ENCODE data around the gene VCAN.

The VCAN gene

DNA sequence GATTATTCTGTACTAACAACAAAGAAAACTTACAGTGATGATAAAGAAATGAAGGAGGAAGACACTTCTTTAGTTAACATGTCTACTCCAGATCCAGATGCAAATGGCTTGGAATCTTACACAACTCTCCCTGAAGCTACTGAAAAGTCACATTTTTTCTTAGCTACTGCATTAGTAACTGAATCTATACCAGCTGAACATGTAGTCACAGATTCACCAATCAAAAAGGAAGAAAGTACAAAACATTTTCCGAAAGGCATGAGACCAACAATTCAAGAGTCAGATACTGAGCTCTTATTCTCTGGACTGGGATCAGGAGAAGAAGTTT is 67.9 kb downstream of the VCAN start:
- DNase-seq, result no peak

GRCh38 chr5:83540105-83540504 is 68.6 kb downstream of the VCAN start:
- no peak for DNase-seq

- no peak for DNase-seq
Measured at GRCh38 chr5:83540783-83541182, 69.2 kb downstream of the VCAN start.

DNA sequence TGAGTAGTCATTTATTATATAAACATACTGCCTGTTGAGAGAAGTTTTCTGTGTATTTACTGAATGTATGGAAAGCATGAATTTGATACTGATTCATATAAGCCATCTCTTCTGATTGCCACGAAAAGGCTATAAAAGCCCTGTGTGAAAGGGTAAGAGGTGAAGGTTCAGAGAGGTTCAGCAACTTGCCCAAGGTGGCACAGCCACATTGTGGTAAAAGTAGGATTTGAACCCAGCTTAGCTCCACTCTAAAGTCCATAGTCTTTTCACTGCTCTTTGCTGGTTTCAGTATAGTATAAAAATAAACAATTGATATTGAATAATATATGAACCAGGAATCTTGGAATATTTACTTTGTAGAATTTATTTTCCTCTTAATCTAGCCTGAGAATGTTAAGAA is 71.3 kb downstream of the VCAN start:
- no peak for DNase-seq

- DNase-seq, result no peak
Measured at GRCh38 chr5:83543898-83544297, 72.4 kb downstream of the VCAN start.

DNA sequence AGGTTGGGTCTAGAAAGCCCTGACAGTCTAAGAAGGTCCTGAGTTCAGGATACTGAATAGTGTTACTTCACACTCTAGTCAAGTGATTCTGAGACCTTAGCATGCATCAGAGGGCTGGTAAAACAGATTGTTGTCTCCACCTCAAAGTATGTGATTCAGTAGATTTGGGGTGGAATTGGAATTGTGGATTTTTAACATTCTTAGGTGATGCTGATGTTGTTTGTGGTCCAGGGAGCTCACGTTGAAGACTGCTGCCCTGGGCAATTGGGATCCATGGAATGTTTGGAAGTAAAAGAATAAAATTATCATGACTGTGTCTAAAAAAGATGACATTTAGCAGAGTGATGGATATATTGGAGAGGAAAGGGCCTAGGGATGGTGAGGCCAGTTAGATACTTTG is 75.6 kb downstream of the VCAN start:
- peak; percentile 67 for DNase-seq

DNA sequence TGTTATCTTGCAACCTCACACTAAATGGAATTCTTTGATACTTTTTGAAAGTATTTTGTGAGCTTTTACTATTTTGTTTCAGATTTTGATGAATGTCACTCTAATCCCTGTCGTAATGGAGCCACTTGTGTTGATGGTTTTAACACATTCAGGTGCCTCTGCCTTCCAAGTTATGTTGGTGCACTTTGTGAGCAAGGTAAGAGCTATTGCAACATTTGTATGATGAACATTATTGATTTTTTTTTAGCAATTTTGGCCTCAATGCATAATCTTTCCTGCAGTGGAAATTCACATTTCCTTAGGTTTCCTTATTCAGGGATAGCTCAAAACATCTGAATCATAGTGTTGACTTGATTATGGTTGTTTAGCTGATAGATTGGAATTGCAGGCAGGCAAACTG is 76.3 kb downstream of the VCAN start:
- DNase-seq, result no peak

GRCh38 chr5:83548581-83548980 is 77.0 kb downstream of the VCAN start:
- peak; percentile 66 for DNase-seq

DNA sequence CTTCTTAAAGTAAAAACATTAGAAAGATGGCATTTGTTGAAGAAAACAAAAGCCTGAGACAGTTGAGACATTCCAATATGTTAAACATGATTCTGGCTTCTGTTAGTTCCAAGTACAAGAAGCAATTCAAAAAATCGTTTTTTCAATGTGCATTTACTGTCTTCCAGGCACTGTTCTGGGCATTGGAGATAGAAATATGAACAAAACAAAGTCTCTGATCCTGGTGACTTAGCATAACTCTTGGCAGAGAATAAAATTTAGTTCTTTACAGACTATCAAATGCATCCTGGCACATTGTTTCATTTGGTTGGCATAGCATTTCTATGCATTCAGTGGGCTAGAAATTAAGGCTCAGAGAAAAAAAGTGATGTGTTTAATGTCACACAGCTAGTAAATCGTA is 77.5 kb downstream of the VCAN start:
- DNase-seq, result no peak

DNA sequence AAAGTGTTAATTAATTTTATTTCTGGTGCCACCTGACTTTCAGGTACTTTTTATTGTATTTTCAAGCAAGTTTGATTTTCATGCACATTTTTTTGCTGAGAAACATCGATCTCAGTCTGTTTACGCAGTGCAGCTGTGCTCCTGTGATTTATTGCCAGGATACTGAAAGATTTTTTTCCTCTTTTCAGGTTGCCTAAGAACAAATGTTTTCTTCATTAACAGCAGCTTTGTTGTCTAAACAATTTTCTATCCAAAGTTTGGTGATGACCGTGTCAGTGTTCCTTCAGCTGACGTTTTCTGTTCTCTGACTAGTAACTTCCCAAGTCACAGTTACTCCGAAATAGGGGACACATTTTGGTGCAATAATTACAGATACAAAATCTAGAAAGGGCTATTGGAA is 78.1 kb downstream of the VCAN start:
- no peak for DNase-seq

DNA sequence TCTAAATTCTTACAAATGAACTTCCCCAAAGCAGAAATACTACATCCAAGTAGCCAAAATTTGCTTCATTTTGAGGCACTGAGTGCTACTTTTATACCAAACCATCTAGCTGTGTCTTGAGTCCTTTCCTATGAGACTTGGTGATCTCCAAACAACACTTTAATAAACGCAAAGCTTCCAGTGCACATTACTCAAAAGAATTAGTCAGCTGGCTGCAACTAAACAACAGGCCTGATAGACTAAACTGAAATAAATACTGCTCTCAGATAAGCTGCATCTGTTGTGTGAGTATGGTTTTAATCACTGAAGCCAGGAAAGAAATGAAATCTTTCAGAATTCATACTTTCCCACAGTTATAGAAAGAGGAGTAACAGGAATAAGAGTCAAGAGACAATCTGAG is 80.3 kb downstream of the VCAN start:
- DNase-seq, result no peak

GRCh38 chr5:83552275-83552674 is 80.7 kb downstream of the VCAN start:
- DNase-seq, result no peak

GRCh38 chr5:83553000-83553486 is 81.5 kb downstream of the VCAN start:
- DNase-seq, result peak; percentile 34

GRCh38 chr5:83554133-83554532 is 82.6 kb downstream of the VCAN start:
- DNase-seq, result no peak

GRCh38 chr5:83554686-83555085 is 83.1 kb downstream of the VCAN start:
- peak; percentile 53 for DNase-seq

DNA sequence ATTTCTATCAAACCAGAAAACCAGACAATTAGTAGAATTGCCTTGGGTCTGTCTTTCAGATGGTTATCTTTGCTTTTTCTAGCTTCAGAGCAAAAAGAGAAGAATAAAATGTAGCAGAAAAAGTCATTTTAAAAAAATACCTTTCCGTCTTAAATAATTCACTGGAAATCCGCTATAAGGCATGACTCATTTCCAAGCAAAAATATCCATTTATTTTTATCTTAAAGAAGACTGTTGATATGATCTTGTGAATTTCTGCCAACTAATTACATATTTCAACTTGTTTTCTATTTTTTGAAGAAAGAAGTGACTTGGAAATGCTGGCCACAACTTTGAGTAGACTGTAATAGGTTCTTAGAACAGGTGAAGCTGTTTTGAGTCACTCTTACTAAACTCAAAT is 83.7 kb downstream of the VCAN start:
- no peak for DNase-seq

DNA sequence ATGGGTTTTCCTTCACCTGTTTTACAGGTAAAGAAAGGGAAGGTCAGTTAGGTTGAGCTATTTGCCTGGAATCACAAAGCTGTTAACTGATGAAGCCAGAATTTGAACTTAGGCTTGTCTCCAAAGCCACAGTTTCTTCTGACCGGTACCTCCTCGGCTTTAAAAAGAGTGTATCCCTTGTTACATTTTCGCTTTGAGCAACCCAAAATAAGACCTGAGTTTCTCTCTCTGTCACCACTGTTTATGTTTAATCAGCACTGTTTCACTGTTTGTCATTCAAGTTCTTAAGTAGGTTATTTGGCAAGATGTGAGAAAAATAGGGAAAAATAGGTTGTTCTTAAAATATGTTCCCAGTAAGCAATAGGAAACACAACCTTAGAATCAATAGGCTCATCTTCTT is 84.6 kb downstream of the VCAN start:
- DNase-seq, result no peak

DNA sequence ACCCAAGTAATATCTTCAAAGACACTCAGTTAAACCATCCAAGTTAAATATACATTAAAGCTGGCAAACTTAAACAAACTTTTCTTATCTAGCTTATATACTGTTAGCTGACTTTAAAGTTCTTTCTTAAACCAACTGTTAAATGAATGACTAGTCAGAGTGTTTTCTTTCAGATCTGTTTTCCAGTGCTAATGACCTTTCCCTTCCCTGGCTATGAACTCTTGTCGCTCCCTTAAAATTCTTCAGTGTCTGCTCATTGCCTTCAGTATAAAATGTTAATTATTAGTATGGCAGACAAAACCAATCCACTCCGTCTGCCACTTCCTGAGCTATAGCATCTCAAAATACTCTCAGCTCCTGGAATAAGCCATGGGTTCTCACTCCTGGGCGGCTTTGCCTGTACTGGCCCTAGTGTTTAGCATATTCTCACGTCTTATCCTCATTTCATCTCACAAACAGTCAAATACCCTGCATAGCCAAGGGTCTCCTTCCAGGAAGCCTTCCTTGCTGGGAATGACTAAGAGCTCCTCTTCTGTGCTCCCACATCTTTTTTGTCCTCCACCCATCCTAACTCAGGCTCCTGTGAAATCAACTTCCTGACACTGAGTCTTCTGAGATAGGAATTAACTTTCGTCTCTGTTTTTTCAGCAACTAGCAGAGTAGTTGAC is 87.7 kb downstream of the VCAN start:
- DNase-seq, result no peak

GRCh38 chr5:83562071-83562606 is 90.6 kb downstream of the VCAN start:
- DNase-seq, result no peak

DNA sequence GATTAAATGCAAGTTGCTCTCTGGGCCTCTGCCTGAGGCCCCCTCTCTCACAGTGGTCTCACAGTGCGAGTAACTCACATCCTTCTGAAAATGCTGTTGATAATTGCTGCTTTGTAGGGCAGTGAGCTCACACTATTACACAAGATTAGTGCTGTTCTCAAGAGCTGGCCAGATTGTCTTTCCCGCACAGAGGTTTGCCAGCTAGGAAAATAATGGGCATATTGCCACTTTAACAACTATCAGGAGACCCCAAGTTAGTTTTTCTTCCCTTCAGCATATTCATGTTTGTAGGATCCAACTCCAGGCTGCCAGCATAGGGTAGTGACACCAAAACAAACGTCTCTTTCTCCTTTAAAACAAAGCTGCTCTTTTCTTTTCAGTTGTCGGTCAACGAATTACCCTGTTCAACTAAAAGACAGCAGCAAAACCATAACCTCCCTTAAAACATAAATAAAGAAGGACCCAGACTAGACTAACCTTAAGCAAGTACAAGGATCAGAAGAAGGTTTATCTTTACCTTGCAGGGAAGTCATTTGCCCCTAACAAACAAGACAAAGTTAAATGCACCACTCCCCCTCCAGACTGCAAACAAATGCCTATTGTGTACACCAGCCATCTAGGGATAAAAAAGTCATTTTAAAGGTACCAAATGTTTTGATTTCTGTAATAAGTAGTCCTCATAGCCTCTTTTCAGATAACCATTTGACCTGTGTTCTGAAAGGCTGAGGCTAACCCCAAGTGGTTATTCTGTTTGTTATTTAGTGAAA is 91.4 kb downstream of the VCAN start:
- no peak for DNase-seq

GRCh38 chr5:83563631-83564030 is 92.1 kb downstream of the VCAN start:
- DNase-seq, result no peak

DNA sequence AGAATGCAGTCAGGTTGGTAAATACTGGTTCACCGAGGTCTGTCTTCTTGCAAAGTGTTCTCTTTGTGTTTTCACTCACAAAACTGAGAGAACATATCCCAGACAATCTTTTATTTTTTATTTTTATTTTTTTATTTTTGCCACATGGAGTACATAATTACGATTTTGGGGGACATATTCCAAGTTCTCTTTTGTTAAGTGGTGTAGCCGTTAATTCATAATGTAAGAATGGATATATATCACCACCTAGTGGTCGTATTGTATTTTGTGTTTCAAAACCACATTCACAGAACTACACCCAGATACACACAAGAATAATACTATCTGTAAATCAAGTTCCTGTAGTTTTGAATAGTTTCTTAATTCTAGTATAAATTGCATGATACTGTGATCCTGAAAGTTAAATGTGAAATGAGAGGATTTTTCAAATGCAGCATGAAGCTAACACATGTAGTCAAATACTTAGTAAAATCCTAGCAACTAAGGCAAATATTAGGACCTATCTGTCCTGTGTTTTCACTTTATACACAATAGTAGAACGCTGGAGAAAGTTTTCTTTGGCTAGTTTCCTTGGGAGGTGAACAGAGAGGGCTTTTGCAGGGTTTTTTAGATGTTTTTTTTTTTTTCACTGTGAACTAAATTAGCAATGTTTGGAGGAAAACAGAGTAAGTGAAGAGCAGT is 92.7 kb downstream of the VCAN start:
- DNase-seq, result peak; percentile 45

DNA sequence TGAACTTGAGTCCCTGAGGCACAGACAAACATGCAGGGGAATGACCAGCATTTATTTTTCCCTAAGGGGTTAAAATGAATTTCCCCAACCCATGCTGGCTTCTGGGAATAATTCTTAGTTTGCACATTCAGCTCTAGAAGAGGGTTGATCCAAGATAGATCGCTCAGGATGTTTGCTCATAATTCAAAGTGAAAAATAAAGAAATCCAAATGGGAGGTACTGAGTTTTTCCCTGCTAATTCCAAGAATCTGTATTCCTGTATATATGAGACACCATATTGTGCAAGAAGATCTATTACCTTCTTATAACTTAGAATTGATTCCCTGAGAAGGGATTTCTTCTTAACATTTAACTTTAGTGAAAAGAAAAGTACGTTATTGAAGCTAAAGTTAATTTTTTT is 96.2 kb downstream of the VCAN start:
- peak; percentile 58 for DNase-seq

- DNase-seq, result peak; percentile 94
Measured at GRCh38 chr5:83568186-83568585, 96.6 kb downstream of the VCAN start.
